HepG2 (cell line): ENCODE measurements around the gene PLSCR3. TPM values are rescaled to one million over a fixed set of nuclear protein-coding genes. Genes with fewer than 3 reads are reported as not detected.

Source experiments
- ATF5 ChIP-seq: sonication (generic); formaldehyde crosslinking; IDR thresholded peaks from 2 replicates; pipeline ENCODE4 v1.4.0; 2020; ENCODE audit warnings: mild to moderate bottlenecking, low read depth, missing genetic modification reagents
- BCLAF1 ChIP-seq: fragments of 450-650 bp; IDR thresholded peaks from 2 replicates; pipeline ENCODE4 v1.6.1; 2017; ENCODE audit warnings: mild to moderate bottlenecking
- FOXK2 ChIP-seq: fragments of 450-650 bp; IDR thresholded peaks from 2 replicates; pipeline ENCODE4 v1.6.1; 2016
- IRF9 ChIP-seq: sonication (generic); formaldehyde crosslinking; IDR thresholded peaks from 2 replicates; pipeline ENCODE4 v1.8.0; 2022; ENCODE audit warnings: missing genetic modification reagents, mild to moderate bottlenecking, borderline replicate concordance
- JDP2 ChIP-seq: sonication (generic); formaldehyde crosslinking; IDR thresholded peaks from 2 replicates; pipeline ENCODE4 v1.8.1; 2022; ENCODE audit warnings: missing genetic modification reagents, borderline replicate concordance
- JUNB ChIP-seq: sonication (generic); formaldehyde crosslinking; IDR thresholded peaks from 2 replicates; pipeline ENCODE4 v1.8.0; 2022; ENCODE audit warnings: missing genetic modification reagents, mild to moderate bottlenecking, borderline replicate concordance
- MBNL3 ChIP-seq: fragments of 250-450 bp; sonication (Bioruptor Pico); conservative IDR thresholded peaks from 2 replicates; pipeline ENCODE4 v1.8.0; 2022; ENCODE audit warnings: mild to moderate bottlenecking, inconsistent platforms
- MTF1 ChIP-seq: sonication (generic); formaldehyde crosslinking; IDR thresholded peaks from 2 replicates; pipeline ENCODE4 v1.5.0; 2020; ENCODE audit warnings: missing genetic modification reagents
- TOE1 ChIP-seq: sonication (generic); formaldehyde crosslinking; IDR thresholded peaks from 2 replicates; pipeline ENCODE4 v1.4.0; 2020; ENCODE audit warnings: mild to moderate bottlenecking, missing genetic modification reagents
- TSC22D2 ChIP-seq: sonication (generic); formaldehyde crosslinking; IDR thresholded peaks from 2 replicates; pipeline ENCODE4 v1.5.1; 2020; ENCODE audit warnings: missing genetic modification reagents, mild to moderate bottlenecking, borderline replicate concordance
- ZNF20 ChIP-seq: sonication (generic); formaldehyde crosslinking; IDR thresholded peaks from 2 replicates; pipeline ENCODE4 v1.4.0; 2020; ENCODE audit warnings: mild to moderate bottlenecking, moderate library complexity, missing genetic modification reagents
- ZNF34 ChIP-seq: sonication (generic); formaldehyde crosslinking; IDR thresholded peaks from 2 replicates; pipeline ENCODE4 v1.4.0; 2020; ENCODE audit warnings: mild to moderate bottlenecking, missing genetic modification reagents, borderline replicate concordance
- ZNF512 ChIP-seq: sonication (generic); formaldehyde crosslinking; IDR thresholded peaks from 2 replicates; pipeline ENCODE4 v1.4.0; 2020; ENCODE audit warnings: mild to moderate bottlenecking, missing genetic modification reagents
- ZNF556 ChIP-seq: sonication (generic); formaldehyde crosslinking; IDR thresholded peaks from 2 replicates; pipeline ENCODE4 v1.4.0; 2020; ENCODE audit warnings: mild to moderate bottlenecking, missing genetic modification reagents, borderline replicate concordance
- ZNF557 ChIP-seq: sonication (generic); formaldehyde crosslinking; IDR thresholded peaks from 2 replicates; pipeline ENCODE4 v1.4.0; 2020; ENCODE audit warnings: missing genetic modification reagents
- ZNF672 ChIP-seq: sonication (generic); formaldehyde crosslinking; IDR thresholded peaks from 2 replicates; pipeline ENCODE4 v1.8.1; 2022; ENCODE audit warnings: missing genetic modification reagents
- ZNF678 ChIP-seq: sonication (generic); formaldehyde crosslinking; IDR thresholded peaks from 2 replicates; pipeline ENCODE4 v1.4.0; 2020; ENCODE audit warnings: mild to moderate bottlenecking, missing genetic modification reagents
- ZNF713 ChIP-seq: sonication (generic); formaldehyde crosslinking; IDR thresholded peaks from 2 replicates; pipeline ENCODE4 v1.4.0; 2020; ENCODE audit warnings: mild to moderate bottlenecking, missing genetic modification reagents
- ZNF800 ChIP-seq: sonication (generic); formaldehyde crosslinking; IDR thresholded peaks from 2 replicates; pipeline ENCODE4 v1.4.0; 2020; ENCODE audit warnings: missing genetic modification reagents
- ZNF883 ChIP-seq: sonication (generic); formaldehyde crosslinking; IDR thresholded peaks from 2 replicates; pipeline ENCODE4 v1.5.1; 2020; ENCODE audit warnings: mild to moderate bottlenecking, missing genetic modification reagents; ENCODE audit errors: not compliant biosample characterization
- polyA plus RNA-seq, 8 experiments: library from polyadenylated mRNA; depleted of rRNA in 3 of 8; stranded (reverse) in 7 of 8; unstranded in 1 of 8; fragments of >200 nt; fragmentation: Illumina TruSeq in 4 of 8; extraction: Trizol in 4 of 8; gene quantifications; 2 replicates each; pipeline versions ENCODE4 v1.2.1 to v1.2.3, GENCODE V29; 2011 to 2016; ENCODE audit warnings: low read depth in 4 of 8, missing spikeins in 1 of 8, mixed read lengths in 1 of 8; ENCODE audit not compliant: insufficient read depth in 1 of 8
- total RNA-seq, 5 experiments: library from RNA; depleted of rRNA; stranded (reverse); fragments of >200 nt; fragmentation: Illumina TruSeq; extraction: Trizol; gene quantifications; 2 replicates each; pipeline ENCODE4 v1.2.3, GENCODE V29; 2016; ENCODE audit warnings: low read depth in 1 of 5

The PLSCR3 gene
- total and polyA plus RNA-seq, 2 of the 13 experiments (the other 11 are each of a cell fraction or from before 2014, with no cell fraction given): 5.6 to 6.2 TPM

GRCh38 chr17:7436556-7437368 is 42.4 kb upstream of the PLSCR3 start (continued):
- TF ChIP-seq ZNF800 (CRISPR knock-in tag): peak; percentile 81
- no peak for TF ChIP-seq ZNF556 (CRISPR knock-in tag)
- no peak for TF ChIP-seq MTF1 (CRISPR knock-in tag)
- TF ChIP-seq ZNF672: no peak
- TF ChIP-seq BCLAF1: no peak
- no peak for TF ChIP-seq ZNF20
- no peak for TF ChIP-seq ZNF713 (CRISPR knock-in tag)
- TF ChIP-seq ATF5: no peak
- no peak for TF ChIP-seq ZNF34 (CRISPR knock-in tag)
- TF ChIP-seq ZNF557 (CRISPR knock-in tag): no peak
- TF ChIP-seq IRF9 (CRISPR knock-in tag): no peak
- no peak for TF ChIP-seq TSC22D2 (CRISPR knock-in tag)
- TF ChIP-seq JUNB (CRISPR knock-in tag): no peak
- TF ChIP-seq ZNF678 (CRISPR knock-in tag): no peak
- no peak for TF ChIP-seq ZNF883
- no peak for TF ChIP-seq TOE1
- no peak for TF ChIP-seq ZNF512 (CRISPR knock-in tag)
- no peak for TF ChIP-seq MBNL3 (CRISPR knock-in tag)
- TF ChIP-seq FOXK2: no peak
- TF ChIP-seq JDP2 (CRISPR knock-in tag): no peak
